Osteoblast (primary cell): Measurements from ENCODE around the gene MAP2K6. TPM values are rescaled to one million over a fixed set of nuclear protein-coding genes. Genes with fewer than 3 reads are reported as not detected.

ENCODE experiments used
- DNase-seq: peaks from one replicate; pipeline ENCODE4 v3.0.0; 2011; ENCODE audit warnings: low spot score, mixed read lengths; ENCODE audit not compliant: insufficient read length; ENCODE audit errors: missing footprints
- H2AFZ ChIP-seq: 2 replicates; pipeline ENCODE4 v1.6.0; 2011; ENCODE audit warnings: mild to moderate bottlenecking, low read length
- H3K27ac ChIP-seq: 2 replicates; pipeline ENCODE4 v1.5.1; 2011; ENCODE audit warnings: mild to moderate bottlenecking, low read depth, low read length, moderate library complexity
- H3K27me3 ChIP-seq: 2 replicates; pipeline ENCODE4 v1.6.0; 2012; ENCODE audit warnings: mild to moderate bottlenecking, control low read depth, inconsistent platforms, low read length, moderate library complexity; ENCODE audit not compliant: insufficient read depth
- H3K36me3 ChIP-seq: 2 replicates; pipeline ENCODE4 v1.5.1; 2011; ENCODE audit warnings: mild to moderate bottlenecking, low read length, control low read depth, moderate library complexity; ENCODE audit not compliant: insufficient read depth
- H3K4me1 ChIP-seq: 2 replicates; pipeline ENCODE4 v1.5.1; 2011; ENCODE audit warnings: mild to moderate bottlenecking, low read length, control low read depth, moderate library complexity; ENCODE audit not compliant: insufficient read depth
- H3K4me2 ChIP-seq: 2 replicates; pipeline ENCODE4 v1.6.0; 2011; ENCODE audit warnings: mild to moderate bottlenecking, low read length; ENCODE audit not compliant: insufficient read depth
- H3K4me3 ChIP-seq: fragments of 200-600 bp; sonication (generic); 3 replicates; pipeline ENCODE4 v1.5.1; 2012; ENCODE audit warnings: mild to moderate bottlenecking, low read length, inconsistent platforms; ENCODE audit not compliant: insufficient read depth
- H3K79me2 ChIP-seq: 2 replicates; pipeline ENCODE4 v1.6.0; 2012; ENCODE audit warnings: mild to moderate bottlenecking, low read length, control low read depth, inconsistent platforms; ENCODE audit not compliant: insufficient read depth
- H3K9me3 ChIP-seq: 2 replicates; pipeline ENCODE4 v1.5.1; 2011; ENCODE audit warnings: low read depth, low read length, control low read depth
- H4K20me1 ChIP-seq: 2 replicates; pipeline ENCODE4 v1.6.0; 2012; ENCODE audit warnings: mild to moderate bottlenecking, low read length, control low read depth; ENCODE audit not compliant: insufficient read depth
- total RNA-seq: library from RNA; depleted of rRNA; stranded (reverse); fragments of >200 nt; gene quantifications from 2 replicates; pipeline ENCODE4 v1.2.3, GENCODE V29; 2012
- TF ChIP-seq, protein P1 (sequence below): IDR thresholded peaks from 2 replicates; pipeline ENCODE4 v1.5.1; 2011; ENCODE audit warnings: mild to moderate bottlenecking, low read depth, low read length, moderate library complexity; ENCODE audit errors: extremely low read depth

MAP2K6 gene
- total RNA-seq, 1 donor: 2.5 TPM

DNA sequence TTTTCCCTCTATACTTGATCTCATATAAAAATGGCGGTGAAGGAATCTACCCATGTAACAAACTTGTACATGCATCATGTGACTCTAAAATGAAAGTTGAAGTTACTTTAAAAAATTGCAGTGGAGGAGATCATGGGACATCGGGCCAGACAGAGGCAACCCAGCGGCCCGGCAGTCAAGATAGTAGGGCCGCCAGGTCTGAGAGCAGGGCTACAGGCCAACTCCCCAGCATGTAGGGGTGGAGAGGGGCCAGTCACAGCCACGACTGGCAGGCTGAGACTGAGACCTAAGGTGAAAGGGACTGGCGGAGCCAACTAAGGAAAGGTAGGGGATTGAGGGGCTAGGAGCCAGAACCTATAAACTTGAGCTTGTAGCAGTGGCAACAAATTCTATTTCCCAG is 150.9 kb downstream of the MAP2K6 start:
- H3K36me3 ChIP-seq: no peaks in the 10 kb centered on the region
- TF ChIP-seq, protein P1, sequence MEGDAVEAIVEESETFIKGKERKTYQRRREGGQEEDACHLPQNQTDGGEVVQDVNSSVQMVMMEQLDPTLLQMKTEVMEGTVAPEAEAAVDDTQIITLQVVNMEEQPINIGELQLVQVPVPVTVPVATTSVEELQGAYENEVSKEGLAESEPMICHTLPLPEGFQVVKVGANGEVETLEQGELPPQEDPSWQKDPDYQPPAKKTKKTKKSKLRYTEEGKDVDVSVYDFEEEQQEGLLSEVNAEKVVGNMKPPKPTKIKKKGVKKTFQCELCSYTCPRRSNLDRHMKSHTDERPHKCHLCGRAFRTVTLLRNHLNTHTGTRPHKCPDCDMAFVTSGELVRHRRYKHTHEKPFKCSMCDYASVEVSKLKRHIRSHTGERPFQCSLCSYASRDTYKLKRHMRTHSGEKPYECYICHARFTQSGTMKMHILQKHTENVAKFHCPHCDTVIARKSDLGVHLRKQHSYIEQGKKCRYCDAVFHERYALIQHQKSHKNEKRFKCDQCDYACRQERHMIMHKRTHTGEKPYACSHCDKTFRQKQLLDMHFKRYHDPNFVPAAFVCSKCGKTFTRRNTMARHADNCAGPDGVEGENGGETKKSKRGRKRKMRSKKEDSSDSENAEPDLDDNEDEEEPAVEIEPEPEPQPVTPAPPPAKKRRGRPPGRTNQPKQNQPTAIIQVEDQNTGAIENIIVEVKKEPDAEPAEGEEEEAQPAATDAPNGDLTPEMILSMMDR: no peak
- no peak overlapping the region for H2AFZ ChIP-seq

GRCh38 chr17:69567130-69567529 is 152.6 kb downstream of the MAP2K6 start:
- H3K27ac ChIP-seq: no peak overlapping the region
- no peaks in the 10 kb centered on the region for H3K36me3 ChIP-seq
- no peak overlapping the region for H3K4me3 ChIP-seq
- H4K20me1 ChIP-seq: no peaks in the 10 kb centered on the region
- no peak overlapping the region for H3K4me2 ChIP-seq
- H3K9me3 ChIP-seq: no peaks in the 10 kb centered on the region
- H3K27me3 ChIP-seq: no peaks in the 10 kb centered on the region
- TF ChIP-seq, protein P1: no peak
- no peaks in the 10 kb centered on the region for H3K79me2 ChIP-seq
- no peaks in the 10 kb centered on the region for H3K4me1 ChIP-seq
- no peak overlapping the region for H2AFZ ChIP-seq
- DNase-seq: no peak

More for the DNA sequence above, 150.9 kb downstream of the MAP2K6 start:
- H3K27me3 ChIP-seq: no peaks in the 10 kb centered on the region
- no peak for DNase-seq
- H3K4me1 ChIP-seq: no peaks in the 10 kb centered on the region
- no peaks in the 10 kb centered on the region for H3K79me2 ChIP-seq
- no peak overlapping the region for H3K4me2 ChIP-seq
- H3K9me3 ChIP-seq: no peaks in the 10 kb centered on the region
- H3K27ac ChIP-seq: no peak overlapping the region
- H3K4me3 ChIP-seq: no peak overlapping the region
- no peaks in the 10 kb centered on the region for H4K20me1 ChIP-seq

GRCh38 chr17:69572747-69573146 is 158.2 kb downstream of the MAP2K6 start:
- H3K27ac ChIP-seq: no peak overlapping the region
- H3K79me2 ChIP-seq: no peaks in the 10 kb centered on the region
- TF ChIP-seq, protein P1: no peak
- H4K20me1 ChIP-seq: no peaks in the 10 kb centered on the region
- no peak overlapping the region for H3K4me2 ChIP-seq
- no peaks in the 10 kb centered on the region for H3K36me3 ChIP-seq
- no peaks in the 10 kb centered on the region for H3K9me3 ChIP-seq
- no peak for DNase-seq
- peaks cover 24% of the 10 kb centered on the region for H3K4me1 ChIP-seq
- H2AFZ ChIP-seq: no peak overlapping the region
- H3K27me3 ChIP-seq: no peaks in the 10 kb centered on the region
- no peak overlapping the region for H3K4me3 ChIP-seq

GRCh38 chr17:69573396-69573795 is 158.9 kb downstream of the MAP2K6 start:
- Histone ChIP-seq H3K36me3 (no peaks in the 10 kb centered on the region), H3K27ac (no peak overlapping the region), H3K9me3 (no peaks in the 10 kb centered on the region), H2AFZ (no peak overlapping the region), H3K4me3 (no peak overlapping the region), H3K27me3 (no peaks in the 10 kb centered on the region), H3K79me2 (no peaks in the 10 kb centered on the region), H3K4me1 (peaks cover 24% of the 10 kb centered on the region), H3K4me2 (no peak overlapping the region), H4K20me1 (no peaks in the 10 kb centered on the region)
- DNase-seq: no peak
- TF ChIP-seq, protein P1: no peak
